RPMI7951 (cell line): ENCODE data around the gene TMUB1. TPM values are rescaled to one million over a fixed set of nuclear protein-coding genes. Genes with fewer than 3 reads are reported as not detected.

Experiments
- DNase-seq: peaks from one replicate; pipeline ENCODE4 v3.0.0-alpha.2; 2012; ENCODE audit warnings: low read depth
- total RNA-seq: library from RNA; depleted of rRNA; stranded (reverse); fragments of >200 nt; shearing (Covaris generic); gene quantifications from 2 replicates; pipeline ENCODE4 v1.2.3, GENCODE V29; 2014

The TMUB1 gene
- total RNA-seq, 1 experiment from 2014 or later, result 31.8 TPM

DNA sequence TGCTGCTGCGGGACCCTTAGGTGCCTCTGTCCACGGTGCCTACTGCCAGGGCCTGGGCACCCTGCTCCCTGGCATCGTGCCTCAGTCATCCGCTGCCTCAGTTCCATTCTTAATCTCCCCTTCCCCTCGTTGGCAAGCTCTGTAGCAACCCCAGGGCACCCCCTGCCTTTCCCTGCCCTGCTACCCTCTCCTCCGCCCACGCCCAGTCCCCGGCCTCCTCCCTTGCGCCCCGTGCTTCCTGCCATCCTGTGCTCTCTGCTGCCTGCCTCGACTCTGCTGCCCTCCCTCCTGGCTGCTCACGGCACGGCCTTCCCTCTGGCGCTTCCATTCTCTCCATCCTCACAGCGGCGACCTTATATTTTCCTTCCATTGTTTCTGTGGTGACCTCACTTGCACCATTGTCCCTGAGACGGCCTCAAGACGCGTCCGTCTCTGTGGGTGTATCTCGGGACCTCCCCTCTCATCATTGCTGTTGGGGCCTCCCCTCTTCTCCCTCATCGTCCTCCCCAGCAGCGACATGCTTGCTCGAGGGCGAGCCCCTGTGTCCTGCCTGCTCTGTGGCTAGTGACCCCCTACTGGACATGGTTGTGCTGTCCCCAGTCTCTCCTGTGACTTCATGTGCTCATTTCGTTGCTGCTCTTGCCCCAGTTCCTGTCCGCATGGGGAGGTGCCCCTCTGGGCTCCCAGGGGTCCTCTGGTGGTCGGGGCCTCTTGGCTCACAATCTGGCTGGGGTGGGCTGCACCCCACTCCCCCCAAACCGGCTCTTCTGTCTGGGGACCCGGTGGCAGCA lies 38.3 kb upstream of the TMUB1 start:
- no peak for DNase-seq

DNA sequence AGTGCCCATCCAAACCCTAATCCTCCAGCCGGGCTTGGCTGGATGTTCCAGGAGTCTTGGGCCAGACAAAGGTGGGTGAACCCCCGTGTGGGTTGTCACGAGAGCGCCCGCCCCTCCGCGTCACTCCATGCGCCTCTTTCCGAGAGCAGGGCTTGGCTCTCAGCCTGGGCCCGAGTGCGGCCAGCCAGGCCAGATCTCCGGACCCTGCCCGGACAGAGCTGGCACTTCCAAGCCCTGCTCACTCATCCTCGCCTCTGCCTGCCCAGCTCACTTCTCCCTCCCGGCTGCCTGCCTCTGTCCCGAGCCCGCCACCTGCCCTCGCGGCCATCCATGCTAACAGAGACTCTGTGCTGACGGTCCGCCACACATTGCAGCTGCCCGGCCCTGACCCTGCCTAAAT lies 37.6 kb upstream of the TMUB1 start:
- DNase-seq, result no peak

DNA sequence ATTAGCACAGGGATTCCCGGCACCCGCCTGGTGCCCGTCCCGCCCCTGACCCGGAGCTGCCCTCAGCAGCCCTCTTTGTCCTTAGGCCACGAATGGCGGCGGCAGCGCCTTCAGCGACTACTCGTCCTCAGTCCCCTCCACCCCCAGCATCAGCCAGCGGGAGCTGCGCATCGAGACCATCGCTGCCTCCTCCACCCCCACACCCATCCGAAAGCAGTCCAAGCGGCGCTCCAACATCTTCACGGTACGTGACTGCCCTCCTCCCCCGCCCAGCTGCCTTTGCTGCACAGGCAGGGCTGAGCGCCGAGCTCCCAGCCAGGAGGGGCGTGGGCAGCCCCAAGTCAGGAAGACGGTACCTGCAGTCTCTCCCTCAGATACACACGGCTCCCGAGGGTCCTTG lies 36.6 kb upstream of the TMUB1 start:
- DNase-seq, result no peak

GRCh38 chr7:151119055-151119415 lies 35.7 kb upstream of the TMUB1 start:
- DNase-seq, result no peak

GRCh38 chr7:151118108-151119054 lies 35.1 kb upstream of the TMUB1 start:
- no peak for DNase-seq

- DNase-seq, result no peak
Observed at GRCh38 chr7:151117565-151117964, 34.3 kb upstream of the TMUB1 start.

DNA sequence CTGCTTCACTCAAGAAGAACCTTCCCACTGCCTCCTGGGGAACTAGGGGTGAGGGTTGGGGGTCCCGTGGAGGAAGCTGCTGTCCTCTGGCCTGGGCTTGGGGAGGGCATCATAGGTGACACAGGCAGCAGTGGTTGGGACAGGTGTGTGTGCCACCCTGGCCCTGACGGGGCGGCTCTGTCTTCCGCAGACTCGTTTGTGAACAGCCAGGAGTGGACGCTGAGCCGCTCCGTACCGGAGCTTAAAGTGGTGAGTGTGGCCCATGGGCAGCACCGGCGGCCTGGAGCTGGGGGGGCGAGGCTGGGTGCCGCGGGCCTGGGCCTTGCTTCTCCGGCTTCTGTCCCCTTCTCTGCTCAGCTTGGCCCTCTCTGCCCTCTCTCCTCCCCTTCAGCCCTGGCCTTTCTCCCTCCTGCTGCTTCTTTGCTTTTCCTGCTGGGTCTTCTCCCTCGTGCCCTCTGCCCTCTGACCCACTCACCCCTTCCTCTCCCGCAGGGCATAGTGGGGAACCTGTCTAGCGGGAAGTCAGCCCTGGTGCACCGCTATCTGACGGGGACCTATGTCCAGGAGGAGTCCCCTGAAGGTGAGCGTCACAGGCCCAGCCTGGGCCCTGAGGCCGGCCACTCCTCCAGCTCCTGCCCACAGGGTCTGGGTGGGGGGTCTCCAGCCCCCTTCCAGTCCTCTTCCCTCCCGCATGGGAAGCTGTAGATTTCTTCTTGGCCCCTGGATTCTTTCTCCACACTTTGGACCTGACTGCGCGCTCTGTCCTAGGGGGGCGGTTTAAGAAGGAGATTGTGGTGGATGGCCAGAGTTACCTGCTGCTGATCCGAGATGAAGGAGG lies 33.5 kb upstream of the TMUB1 start:
- DNase-seq, result no peak

DNA sequence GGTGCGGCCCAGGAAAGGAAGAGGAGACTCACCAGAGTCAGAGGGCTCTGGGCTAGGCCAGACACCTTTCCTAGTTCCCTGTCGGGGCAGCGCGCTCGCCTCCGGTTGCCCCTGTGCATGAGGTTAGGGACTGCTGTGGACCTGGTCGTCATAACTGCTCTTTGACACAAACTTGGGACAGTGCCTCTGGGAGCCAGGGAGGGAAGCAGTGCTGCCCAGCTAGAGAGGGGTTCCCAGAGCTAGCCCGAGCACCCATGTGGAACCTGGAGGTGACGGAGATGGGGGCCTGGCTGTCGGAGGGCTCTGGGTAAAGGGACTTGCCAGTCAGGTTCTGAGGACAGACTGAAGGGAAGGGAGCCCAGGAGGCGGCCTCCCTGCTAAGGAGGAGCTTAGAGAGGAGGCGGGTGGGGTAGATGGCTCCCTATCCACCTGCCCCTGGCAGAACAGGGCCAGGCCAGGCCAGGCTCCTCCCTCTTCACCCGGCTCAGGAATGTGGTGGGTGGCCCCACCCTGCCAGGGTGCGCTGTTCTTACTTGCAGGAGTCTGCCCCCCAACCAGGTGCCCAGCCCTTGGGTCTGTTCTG lies 32.6 kb upstream of the TMUB1 start:
- DNase-seq, result no peak

DNA sequence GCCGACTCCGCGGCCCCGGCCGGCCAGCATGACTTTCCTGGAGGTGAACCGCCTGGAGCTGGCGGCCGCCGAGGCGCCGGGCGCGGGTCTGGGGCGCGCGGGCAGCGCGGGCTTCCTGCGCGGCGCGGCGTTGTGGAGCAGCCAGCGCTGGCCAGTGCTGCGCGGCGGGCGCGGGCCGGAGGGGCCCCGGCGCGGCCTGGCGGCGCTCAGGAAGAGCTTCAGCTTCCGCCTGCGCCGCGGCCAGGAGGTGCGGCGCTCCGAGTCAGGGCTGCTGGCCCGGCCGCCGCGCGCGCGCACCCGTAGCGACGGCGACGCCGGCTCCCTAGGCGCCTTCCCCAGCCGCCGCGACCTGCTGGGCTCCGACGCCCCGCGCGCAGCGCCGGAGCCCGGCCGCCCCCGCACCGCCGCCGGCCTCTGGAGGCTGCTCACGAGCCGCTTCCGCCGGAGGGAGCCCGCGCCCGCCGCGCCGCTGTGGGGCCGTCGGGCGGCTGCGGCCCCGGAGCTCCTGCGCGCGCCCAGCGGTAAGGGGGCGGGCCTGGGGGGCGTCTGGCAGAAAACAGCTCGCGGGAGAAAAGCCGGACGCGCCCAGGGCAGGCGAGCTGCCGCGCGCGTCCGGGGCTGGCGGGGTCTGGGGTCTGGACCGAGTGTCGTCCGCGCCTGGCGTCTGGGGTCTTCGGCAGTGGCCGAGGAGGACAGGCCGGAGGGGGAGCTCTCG lies 32.0 kb upstream of the TMUB1 start:
- no peak for DNase-seq

DNA sequence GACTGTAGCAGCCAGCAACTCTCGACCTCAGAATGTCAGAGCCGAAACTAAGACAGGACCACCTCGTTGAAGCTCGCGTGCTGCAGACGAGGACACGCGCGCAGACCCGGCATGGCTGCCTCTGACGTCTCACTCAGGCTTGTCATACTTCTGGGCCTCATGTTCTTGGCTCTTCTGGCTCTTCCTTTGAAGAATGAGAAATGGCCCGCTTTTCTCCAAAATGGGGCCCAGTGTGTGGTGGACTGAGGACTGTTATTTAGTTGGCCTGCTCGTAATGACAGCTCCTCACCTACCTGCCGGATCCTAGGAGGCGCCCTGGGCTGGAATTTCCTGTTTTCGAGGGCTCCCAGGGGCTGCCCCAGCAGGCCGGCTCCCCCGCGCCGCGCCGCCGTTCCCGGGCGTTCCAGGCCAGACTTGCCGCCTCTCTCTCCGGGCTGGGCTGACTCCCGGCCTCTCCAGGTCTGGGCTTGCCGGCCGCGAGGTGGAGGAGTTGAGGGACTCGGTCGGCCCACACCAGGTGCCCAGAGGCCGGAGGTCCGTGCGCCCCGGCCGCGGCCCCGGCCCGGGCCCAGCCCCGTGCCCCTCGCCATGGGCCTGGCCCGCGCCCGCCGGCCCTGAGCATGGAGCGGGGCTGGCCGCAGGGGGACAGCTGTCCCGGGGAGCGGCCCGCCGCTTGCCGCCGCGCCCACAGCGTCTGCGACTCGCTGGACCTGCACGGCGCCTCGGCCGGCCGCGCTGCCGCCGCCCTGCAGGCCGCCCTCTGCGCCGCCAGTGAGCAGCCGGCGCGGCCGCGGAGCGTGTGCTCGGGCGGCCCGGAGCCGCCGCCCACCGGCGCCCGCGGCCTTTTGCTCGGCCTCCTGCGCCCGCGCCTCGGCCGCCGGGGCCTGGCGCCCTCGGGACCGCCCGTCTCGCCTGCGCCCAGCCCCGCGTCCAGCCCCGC lies 31.1 kb upstream of the TMUB1 start:
- DNase-seq, result no peak

GRCh38 chr7:151113344-151114150 lies 30.3 kb upstream of the TMUB1 start:
- DNase-seq, result peak; percentile 98

GRCh38 chr7:151110941-151111645 lies 27.8 kb upstream of the TMUB1 start:
- peak; percentile 63 for DNase-seq

GRCh38 chr7:151110236-151110940 lies 27.1 kb upstream of the TMUB1 start:
- no peak for DNase-seq

DNA sequence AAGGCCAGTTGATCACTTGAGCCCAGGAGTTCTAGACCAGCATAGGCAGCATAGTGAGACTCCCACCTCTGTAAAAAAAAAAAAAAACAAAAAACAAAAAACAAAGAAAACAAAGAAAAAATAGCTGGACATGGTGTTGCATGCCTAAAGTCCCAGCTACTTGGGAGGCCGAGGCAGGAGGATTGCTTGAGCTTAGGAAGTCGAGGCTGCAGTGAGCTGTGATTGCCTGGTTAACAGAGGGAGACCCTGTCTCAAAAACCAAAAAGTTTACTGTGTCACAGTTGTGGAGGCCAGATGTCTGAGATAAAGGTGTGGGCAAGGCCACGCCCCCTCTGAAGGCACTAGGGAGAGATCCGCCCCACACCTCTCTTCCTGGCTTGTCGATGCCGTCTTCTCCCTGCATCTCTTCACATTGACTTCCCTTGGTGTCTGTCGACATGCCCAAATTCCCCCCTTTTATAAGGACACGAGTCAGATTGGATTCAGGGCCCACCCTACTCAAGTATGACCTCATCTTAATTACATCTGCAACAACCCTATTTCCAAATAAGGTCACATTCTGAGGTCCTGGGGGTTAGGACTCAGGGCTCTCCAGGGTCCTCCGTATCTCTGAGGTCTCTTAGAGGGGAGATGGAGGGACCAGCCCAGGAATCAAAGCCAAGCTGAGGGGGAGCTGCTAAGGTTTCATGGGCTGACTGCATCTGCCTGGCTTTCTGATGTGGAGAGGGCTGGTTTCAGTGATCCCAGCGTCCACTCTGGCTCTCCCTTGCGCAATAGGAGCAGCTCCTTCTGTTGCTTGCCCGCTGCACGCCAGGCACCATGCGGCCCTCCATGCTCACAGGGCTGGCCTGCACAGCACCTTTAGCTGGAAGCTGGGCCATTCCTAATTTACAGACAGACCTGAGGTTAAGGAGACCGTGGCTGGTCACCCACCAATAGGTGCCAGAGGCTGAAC lies 26.1 kb upstream of the TMUB1 start:
- DNase-seq, result no peak

DNA sequence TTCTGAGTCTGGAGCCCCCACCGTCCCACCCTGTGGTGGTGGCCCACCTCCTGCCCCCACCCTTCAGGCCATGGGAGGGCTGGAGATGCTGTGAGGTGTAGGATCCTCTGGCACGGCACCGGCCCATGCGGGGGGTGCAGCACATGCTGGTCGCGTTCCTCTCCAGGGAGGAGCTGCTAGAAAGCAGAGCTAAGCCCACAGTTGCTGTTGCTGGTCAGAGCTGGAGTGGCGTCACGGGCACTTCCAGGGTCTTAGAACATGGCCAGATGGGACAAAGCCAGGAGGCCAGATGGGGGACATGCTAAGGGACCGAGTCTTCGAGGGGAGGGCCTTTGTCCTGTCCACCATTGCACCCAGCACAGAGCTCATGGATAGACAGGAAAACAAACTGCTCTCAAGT lies 24.6 kb upstream of the TMUB1 start:
- no peak for DNase-seq

- DNase-seq, result peak; percentile 45
Observed at GRCh38 chr7:151104411-151105235, 21.3 kb upstream of the TMUB1 start.
